NCI-H146 treated with DMSO at 0.1 percent for 48 hours (cell line): Measurements from ENCODE around the gene QPRT.
"Not testable (repeated sequence)": the region's sequence is repeated elsewhere in the genome, so short reads cannot be mapped to it uniquely, and the experiment has no call there.

ENCODE experiments used
- DNase-seq: peaks from one replicate; lab custom pipeline; 2025; ENCODE audit not compliant: unreplicated experiment; lab: John Stamatoyannopoulos, UW

Gene QPRT

GRCh38 chr16:29678691-29679267 lies at the start of gene QPRT:
Gene QPRT, plus strand, starts transcription at chr16:29679180. Its CDS starts 18 bp downstream, at chr16:29679198.
- DNase-seq: peak; percentile 17

GRCh38 chr16:29629318-29629717 lies 49.7 kb upstream of the QPRT start:
- not testable (repeated sequence) for DNase-seq

- DNase-seq: not testable (repeated sequence)
Observed at GRCh38 chr16:29631658-29632057, 47.3 kb upstream of the QPRT start.

- DNase-seq: not testable (repeated sequence)
Observed at GRCh38 chr16:29635902-29636301, 43.1 kb upstream of the QPRT start.

GRCh38 chr16:29636368-29636767 lies 42.6 kb upstream of the QPRT start:
- not testable (repeated sequence) for DNase-seq

- not testable (repeated sequence) for DNase-seq
Observed at GRCh38 chr16:29638751-29639150, 40.2 kb upstream of the QPRT start.

- no peak for DNase-seq
Observed at GRCh38 chr16:29641561-29641960, 37.4 kb upstream of the QPRT start.

GRCh38 chr16:29643596-29643995 lies 35.4 kb upstream of the QPRT start:
- DNase-seq: no peak

GRCh38 chr16:29644338-29644857 lies 34.6 kb upstream of the QPRT start:
- DNase-seq: no peak

- DNase-seq: no peak
Observed at GRCh38 chr16:29644973-29645693, 33.8 kb upstream of the QPRT start.

GRCh38 chr16:29645694-29646187 lies 33.2 kb upstream of the QPRT start:
- DNase-seq: no peak

GRCh38 chr16:29646947-29647346 lies 32.0 kb upstream of the QPRT start:
- DNase-seq: no peak

GRCh38 chr16:29649588-29650494 lies 29.1 kb upstream of the QPRT start:
- DNase-seq: no peak

- DNase-seq: no peak
Observed at GRCh38 chr16:29650771-29651170, 28.2 kb upstream of the QPRT start.

GRCh38 chr16:29651774-29652349 lies 27.1 kb upstream of the QPRT start:
- no peak for DNase-seq

GRCh38 chr16:29653471-29653870 lies 25.5 kb upstream of the QPRT start:
- DNase-seq: no peak

GRCh38 chr16:29653890-29654289 lies 25.1 kb upstream of the QPRT start:
- not testable (repeated sequence) for DNase-seq

GRCh38 chr16:29656688-29657523 lies 22.1 kb upstream of the QPRT start:
- no peak for DNase-seq

- no peak for DNase-seq
Observed at GRCh38 chr16:29658705-29659104, 20.3 kb upstream of the QPRT start.
